NCI-H1694 treated with DMSO at 0.1 percent for 48 hours (cell line): ENCODE data around the gene UBR4.

ENCODE experiments used
- DNase-seq: peaks from one replicate; lab custom pipeline; 2025; lab: John Stamatoyannopoulos, UW

UBR4 gene

GRCh38 chr1:19072285-19072981 lies 137.6 kb downstream of the UBR4 start:
- no peak for DNase-seq

GRCh38 chr1:19071674-19072281 lies 138.3 kb downstream of the UBR4 start:
- DNase-seq, result no peak

GRCh38 chr1:19070891-19071621 lies 139.0 kb downstream of the UBR4 start:
- DNase-seq, result no peak

- no peak for DNase-seq
Measured at GRCh38 chr1:19070197-19070651, 139.8 kb downstream of the UBR4 start.

GRCh38 chr1:19068639-19069276 lies 141.3 kb downstream of the UBR4 start:
- no peak for DNase-seq

GRCh38 chr1:19067912-19068638 lies 142.0 kb downstream of the UBR4 start:
- no peak for DNase-seq

GRCh38 chr1:19067182-19067911 lies 142.7 kb downstream of the UBR4 start:
- DNase-seq, result no peak

- DNase-seq, result no peak
Measured at GRCh38 chr1:19066874-19067181, 143.2 kb downstream of the UBR4 start.

GRCh38 chr1:19066248-19066873 lies 143.7 kb downstream of the UBR4 start:
- DNase-seq, result no peak

GRCh38 chr1:19065526-19066247 lies 144.4 kb downstream of the UBR4 start:
- DNase-seq, result no peak

GRCh38 chr1:19064906-19065450 lies 145.1 kb downstream of the UBR4 start:
- DNase-seq, result no peak

GRCh38 chr1:19063122-19063521 lies 146.9 kb downstream of the UBR4 start:
- no peak for DNase-seq

GRCh38 chr1:19062258-19063029 lies 147.6 kb downstream of the UBR4 start:
- no peak for DNase-seq

GRCh38 chr1:19061798-19062197 lies 148.3 kb downstream of the UBR4 start:
- DNase-seq, result no peak

GRCh38 chr1:19061343-19061742 lies 148.7 kb downstream of the UBR4 start:
- no peak for DNase-seq

- no peak for DNase-seq
Measured at GRCh38 chr1:19059773-19060172, 150.3 kb downstream of the UBR4 start.

GRCh38 chr1:19058476-19058797 lies 151.6 kb downstream of the UBR4 start:
- no peak for DNase-seq

GRCh38 chr1:19057784-19058475 lies 152.1 kb downstream of the UBR4 start:
- DNase-seq, result no peak
